RPMI8226 (cell line): ENCODE data around the gene SPINK14.
A peak's percentile ranks its signal among the peaks of the same experiment; 100 is the strongest.

Source experiments
- DNase-seq: peaks from one replicate; pipeline ENCODE4 v3.0.0-alpha.2; 2015

The SPINK14 gene

DNA sequence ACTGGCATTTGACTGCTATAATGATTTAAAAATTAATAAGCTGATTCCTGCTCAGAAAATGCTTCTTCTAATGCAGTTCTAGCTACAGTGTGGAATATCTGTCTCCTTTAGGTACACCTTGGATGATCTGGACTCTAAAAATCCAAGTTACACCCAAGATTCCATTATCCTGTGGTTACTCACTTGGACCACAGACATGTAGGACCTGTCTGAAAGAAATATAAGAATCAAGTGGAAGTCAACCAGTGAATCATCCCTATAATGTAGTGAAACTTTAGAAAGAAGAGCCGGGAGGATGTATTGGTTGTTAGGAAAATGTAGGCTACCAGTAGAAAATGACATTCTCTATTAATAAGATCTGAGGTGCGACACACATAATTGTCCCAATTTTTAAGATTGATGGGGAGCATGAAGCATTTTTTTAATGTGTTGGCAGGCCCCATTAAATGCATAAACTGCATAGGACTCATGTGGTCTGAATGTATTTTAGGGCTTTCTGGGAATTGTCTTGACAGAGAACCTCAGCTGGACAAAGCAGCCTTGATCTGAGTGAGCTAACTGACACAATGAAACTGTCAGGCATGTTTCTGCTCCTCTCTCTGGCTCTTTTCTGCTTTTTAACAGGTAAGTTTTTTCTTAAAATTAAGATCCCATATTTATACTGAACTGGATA is 34.3 kb downstream of the SPINK14 start, which contains the start of gene SPINK6:
TSS of gene SPINK6 (plus strand) at position 512 of the 673 bp plus-strand sequence. CDS start at position 567, 55 bp downstream.
- no peak for DNase-seq

DNA sequence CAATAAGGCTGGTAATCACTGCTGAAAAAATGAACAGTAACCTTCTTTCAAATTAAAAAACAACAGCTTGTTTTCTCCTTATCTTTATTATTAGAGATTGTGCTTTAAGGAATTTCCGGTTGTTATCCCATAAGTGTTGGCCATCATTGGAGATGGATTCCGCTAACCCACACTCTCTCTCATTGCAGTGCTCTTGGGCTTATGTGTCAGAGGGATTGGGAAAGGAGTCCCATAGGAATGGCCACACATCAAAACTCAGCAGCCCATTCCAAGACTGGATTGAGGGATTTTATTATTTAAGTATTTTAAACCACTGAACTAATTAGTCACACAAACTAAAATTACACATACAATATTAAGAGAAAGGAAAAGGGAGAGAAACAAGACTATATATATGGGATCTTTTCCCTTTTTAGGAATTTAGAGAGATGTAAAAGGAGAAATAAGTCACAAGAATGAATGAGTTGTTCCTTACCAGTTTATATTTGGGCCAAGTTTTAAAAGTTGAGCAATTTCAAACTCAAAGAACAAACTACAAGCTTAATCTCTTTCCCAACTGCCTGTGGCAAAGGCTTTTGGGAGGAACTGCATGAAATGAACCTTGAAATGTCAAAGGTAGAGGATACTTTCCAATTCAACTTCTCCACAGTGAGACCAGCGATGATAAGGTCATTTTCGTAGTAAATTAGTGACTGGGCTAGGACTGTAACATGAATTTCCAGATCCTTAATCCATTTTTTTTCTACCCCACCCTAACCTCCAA is 36.9 kb downstream of the SPINK14 start:
- DNase-seq = no peak

DNA sequence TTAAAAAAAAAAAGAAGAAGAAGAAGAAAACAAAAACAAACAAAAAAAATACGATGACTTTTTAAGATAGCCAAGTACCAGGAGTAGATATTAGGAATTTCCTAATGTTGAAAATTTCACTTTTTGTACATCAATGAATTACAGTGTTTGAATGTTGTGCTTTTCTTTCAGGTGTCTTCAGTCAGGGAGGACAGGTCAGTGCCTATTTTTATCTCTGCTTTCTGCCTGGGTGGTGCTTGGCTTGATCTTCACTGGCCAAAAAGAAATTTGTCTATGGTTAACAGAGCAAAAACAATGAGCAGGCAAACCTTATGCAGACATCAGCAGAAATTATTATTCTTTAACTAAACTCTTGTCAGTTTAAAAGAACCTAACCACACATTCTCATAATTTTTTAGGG is 37.5 kb downstream of the SPINK14 start:
- DNase-seq = no peak

- DNase-seq = no peak
These were observed 38.3 kb downstream of the SPINK14 start for GRCh38 chr5:148206620-148207019.

DNA sequence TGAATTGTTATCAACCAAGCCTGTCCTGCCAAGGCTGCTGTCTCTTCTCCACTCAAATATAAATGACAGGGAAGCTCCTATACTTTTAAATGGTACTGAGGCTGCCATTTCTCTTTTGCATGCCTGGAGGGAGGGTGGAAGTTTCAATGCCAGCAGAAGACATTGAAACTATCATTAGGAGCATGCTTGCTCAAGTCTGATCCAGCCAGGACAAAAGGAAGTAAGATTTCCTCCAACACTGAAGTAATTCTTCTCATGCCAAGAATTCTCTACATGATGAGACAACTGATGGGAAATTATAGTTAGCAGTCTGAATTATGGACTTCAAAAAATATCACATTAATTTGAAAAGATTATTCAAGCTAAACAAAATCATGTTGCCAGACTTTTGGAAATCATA is 39.9 kb downstream of the SPINK14 start:
- DNase-seq = no peak

DNA sequence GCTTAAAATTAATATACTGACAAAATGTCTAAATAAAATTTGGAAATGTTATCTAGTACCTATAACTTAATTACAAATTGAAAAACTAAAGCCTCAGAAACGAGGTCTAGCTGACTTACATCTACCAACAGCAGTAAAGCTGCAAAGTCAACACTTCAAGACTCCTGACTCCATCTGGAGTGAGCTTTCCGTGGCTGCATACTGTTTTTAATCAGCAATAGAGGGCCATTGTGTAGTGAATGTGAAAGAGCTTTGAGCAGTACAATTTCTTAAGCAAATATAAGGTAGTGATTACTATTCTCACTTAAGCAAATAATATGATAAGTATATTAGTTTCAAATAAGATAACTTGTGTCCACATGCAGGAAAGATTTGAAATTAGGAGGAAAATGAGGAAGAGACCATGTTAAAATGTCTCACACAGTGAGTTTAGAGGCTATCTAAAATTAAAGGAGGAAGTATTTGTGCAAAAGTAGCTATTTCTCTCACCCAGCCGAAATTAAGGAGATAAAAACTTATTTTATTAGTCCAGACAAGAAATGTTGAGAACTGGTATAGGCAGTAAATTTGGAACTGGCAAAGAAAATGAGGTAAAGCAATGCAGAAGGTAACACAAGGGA is 40.9 kb downstream of the SPINK14 start:
- no peak for DNase-seq

DNA sequence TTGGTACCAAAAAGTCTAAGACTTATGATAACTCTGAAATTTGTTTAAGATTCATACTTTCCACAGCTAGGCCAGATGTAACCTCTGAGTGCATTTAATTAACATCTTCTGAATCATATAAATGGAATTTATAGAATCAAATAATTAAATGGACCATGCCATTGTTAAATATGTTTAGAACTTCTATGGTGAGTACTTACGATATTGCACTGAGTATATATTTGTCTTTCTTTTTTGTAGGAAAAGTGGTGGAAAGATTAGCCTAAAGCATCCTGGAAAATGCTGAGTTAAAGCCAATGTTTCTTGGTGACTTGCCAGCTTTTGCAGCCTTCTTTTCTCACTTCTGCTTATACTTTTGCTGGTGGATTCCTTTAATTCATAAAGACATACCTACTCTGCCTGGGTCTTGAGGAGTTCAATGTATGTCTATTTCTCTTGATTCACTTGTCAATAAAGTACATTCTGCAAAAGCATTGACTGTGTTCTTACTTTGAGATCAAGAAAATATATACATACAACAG is 46.4 kb downstream of the SPINK14 start:
- peak; percentile 59 for DNase-seq

- DNase-seq = no peak
These were observed 53.2 kb downstream of the SPINK14 start for GRCh38 chr5:148221508-148221907.

- no peak for DNase-seq
These were observed 55.9 kb downstream of the SPINK14 start for GRCh38 chr5:148224117-148224742.
